IPS DF 4.7 (cell line): ENCODE measurements around the gene ETV4.
"Not testable (repeated sequence)": the region's sequence is repeated elsewhere in the genome, so short reads cannot be mapped to it uniquely, and the experiment has no call there.

Experiments used
- DNase-seq: peaks from one replicate; pipeline ENCODE4 v3.0.0-alpha.2; 2013; ENCODE audit warnings: low spot score; ENCODE audit errors: extremely low read depth

Gene ETV4

GRCh38 chr17:43517615-43518386 is 28.3 kb downstream of the ETV4 start:
- no peak for DNase-seq

GRCh38 chr17:43517161-43517560 is 29.0 kb downstream of the ETV4 start:
- DNase-seq, result no peak

DNA sequence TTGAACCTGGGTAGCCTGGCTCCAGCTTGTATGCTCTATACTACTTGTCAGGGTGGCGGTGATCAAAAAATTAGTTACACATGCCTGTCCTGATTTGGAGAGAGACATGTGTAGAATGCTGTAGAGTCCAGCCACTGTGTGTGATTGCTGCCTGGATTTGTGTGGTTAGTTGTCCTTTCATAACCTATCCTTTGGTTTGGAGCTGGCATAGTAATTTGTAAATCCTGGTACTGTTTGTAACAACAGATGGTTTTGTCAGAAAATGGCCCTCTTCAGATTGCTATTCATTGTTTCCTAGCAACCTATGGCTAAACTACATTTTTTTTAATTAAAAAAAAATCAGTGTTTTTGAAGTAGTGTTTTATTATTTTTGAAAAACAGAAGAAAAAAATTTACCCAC is 30.5 kb downstream of the ETV4 start:
- no peak for DNase-seq

GRCh38 chr17:43511199-43511598 is 34.9 kb downstream of the ETV4 start:
- DNase-seq, result not testable (repeated sequence)

GRCh38 chr17:43509440-43509839 is 36.7 kb downstream of the ETV4 start:
- DNase-seq, result not testable (repeated sequence)

DNA sequence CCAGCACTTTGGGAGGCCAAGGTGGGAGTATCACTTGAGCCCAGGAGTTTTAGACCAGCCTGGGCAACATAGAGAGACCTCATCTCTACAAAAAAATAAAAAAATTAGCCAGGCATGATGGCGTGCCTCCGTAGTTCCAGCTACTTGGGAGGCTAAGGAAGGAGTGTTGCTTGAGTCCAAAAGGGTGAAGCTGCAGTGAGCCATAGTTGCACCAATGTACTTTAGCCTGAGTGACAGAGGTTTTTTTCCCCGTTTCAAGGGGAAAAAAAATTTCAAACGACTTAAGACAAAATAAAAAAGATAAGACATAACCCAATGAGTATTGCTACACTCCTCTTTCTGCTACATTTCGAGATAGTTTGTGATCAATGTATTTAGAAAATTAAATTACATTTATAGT is 55.5 kb downstream of the ETV4 start:
- DNase-seq, result no peak

- peak; percentile 92 for DNase-seq
Observed at GRCh38 chr17:43483674-43484551, 62.2 kb downstream of the ETV4 start, which contains the start of gene DHX8. Gene DHX8 (plus strand): TSS chr17:43483975. CDS start chr17:43484038, 63 bp downstream.

DNA sequence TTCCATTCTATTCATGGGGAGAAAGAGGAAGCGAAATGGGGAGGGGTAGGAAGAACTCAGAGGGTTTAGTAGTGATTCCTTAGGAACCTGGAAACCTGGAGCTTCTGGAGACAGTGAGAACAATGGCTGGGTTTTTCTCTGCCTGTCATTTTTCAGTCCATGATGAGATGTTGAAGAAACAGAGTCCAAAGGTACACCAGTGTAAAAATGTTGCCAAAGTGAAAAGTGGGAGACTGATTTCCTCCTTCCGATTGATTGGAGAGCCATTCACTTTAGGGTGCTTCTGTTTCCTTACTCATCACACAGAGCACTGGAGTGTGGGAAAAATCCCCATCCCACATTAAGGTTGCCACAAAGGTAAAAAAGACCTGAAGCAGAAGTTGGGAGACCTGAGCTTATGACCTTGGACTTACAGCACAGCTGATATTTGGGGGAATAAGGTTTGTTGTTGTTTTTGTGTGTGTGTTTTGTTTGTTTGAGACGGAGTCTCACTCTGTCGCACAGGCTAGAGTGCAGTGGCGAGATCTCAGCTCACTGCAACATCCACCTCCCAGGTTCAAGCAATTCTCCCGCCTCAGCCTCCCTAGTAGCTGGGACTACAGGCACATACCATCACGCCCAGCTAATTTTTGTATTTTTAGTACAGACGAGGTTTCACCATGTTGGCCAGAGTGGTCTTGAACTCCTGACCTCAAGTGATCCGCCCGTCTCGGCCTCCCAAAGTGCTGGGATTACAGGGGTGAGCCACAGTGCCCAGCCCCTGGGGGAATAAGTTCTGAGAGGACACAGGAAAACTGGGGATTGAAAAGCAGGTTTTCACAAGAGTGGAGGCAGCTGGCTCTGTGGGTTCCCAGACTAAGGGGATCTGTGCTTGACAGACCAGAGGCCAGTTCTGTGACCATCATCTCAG is 63.8 kb downstream of the ETV4 start:
- DNase-seq, result no peak

- no peak for DNase-seq
Observed at GRCh38 chr17:43479948-43480347, 66.2 kb downstream of the ETV4 start.
